ENCODE results near the gene GFRA1. TPM values are rescaled to one million over a fixed set of nuclear protein-coding genes. Genes with fewer than 3 reads are reported as not detected.

GFRA1 gene
- total RNA-seq, 2 donors from 2014 or later = 1.6 to 3.1 TPM

DNA sequence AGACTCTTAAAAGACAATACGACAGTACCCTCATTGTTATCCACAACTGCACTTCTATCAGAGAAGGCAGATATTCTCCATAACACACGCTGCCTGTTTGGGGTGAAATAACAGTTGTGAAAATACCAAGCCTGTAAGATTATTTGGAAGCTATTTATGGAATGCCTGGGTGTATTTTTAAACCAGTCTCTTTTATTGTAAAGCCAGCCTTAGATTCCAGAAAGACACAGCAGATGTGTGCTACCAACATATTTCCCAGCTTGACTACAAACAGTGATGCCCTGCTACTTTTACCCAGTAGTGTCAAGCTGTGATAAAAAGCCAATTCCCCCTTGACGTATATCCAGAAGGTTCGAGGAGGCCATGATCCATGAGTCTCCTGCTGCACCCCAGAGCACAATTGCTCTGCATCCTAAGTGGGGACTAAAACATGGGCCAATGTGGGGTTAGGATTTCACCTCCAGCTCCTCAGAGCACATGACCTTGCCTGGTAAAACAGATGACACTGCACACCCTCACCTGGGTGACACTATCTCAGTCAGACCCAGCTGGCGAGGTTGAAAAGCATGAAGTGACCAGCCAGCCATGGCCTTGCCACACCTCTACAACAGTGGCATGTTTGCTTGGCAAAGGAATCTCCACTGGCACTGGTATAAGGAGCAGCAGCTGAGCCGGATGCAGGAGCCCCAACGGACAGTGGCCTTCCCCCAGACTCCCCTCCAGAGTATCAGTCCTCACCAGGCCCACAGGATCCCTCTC, 62.2 kb downstream of the GFRA1 start:
- WGBS, 2 experiments (ENCODE audit: insufficient coverage in 1 of 2, insufficient read length in 1 of 2) = 90 to 95% methylated on average over 4 to 7 of the region's 7 CpGs
- H3K27ac Mint-ChIP-seq = no peak overlapping the region
- no peaks in the 10 kb centered on the region for H3K4me1 ChIP-seq (ENCODE audit: control insufficient read depth, insufficient read depth, low read length)
- no peaks in the 10 kb centered on the region for H3K4me1 Mint-ChIP-seq
- no peak overlapping the region for H3K4me3 Mint-ChIP-seq
- H3K9ac ChIP-seq (ENCODE audit: extremely low read depth, low read length, poor library complexity, severe bottlenecking) = no peak overlapping the region
- no peaks in the 10 kb centered on the region for H3K27me3 ChIP-seq (ENCODE audit: control insufficient read depth, insufficient read depth, low read length, poor library complexity, severe bottlenecking)
- no peaks in the 10 kb centered on the region for H3K36me3 Mint-ChIP-seq (ENCODE audit: low read depth)
- no peaks in the 10 kb centered on the region for H3K9me3 ChIP-seq (ENCODE audit: control insufficient read depth, low read length)
- no peak for TF ChIP-seq CTCF (conservative IDR thresholded peaks at IDR 0.05)
- H3K27ac ChIP-seq (ENCODE audit: low read depth, low read length) = no peak overlapping the region
- H3K9me3 Mint-ChIP-seq = no peaks in the 10 kb centered on the region
- no peaks in the 10 kb centered on the region for H3K36me3 ChIP-seq (ENCODE audit: control insufficient read depth, insufficient read depth, low read length)
- DNase-seq = no peak
- no peak overlapping the region for H3K4me3 ChIP-seq (ENCODE audit: low read length)
- H3K27me3 Mint-ChIP-seq (ENCODE audit: insufficient read depth) = no peaks in the 10 kb centered on the region

GRCh38 chr10:116209781-116210180, 63.2 kb downstream of the GFRA1 start:
- no peak overlapping the region for H3K27ac ChIP-seq (ENCODE audit: low read depth, low read length)
- no peaks in the 10 kb centered on the region for H3K27me3 Mint-ChIP-seq (ENCODE audit: insufficient read depth)
- WGBS, 2 experiments (ENCODE audit: insufficient coverage in 1 of 2, insufficient read length in 1 of 2) = 92 to 93% methylated on average over 10 of the region's 10 CpGs
- no peak for TF ChIP-seq CTCF (conservative IDR thresholded peaks at IDR 0.05)
- no peaks in the 10 kb centered on the region for H3K4me1 ChIP-seq (ENCODE audit: control insufficient read depth, insufficient read depth, low read length)
- H3K4me3 ChIP-seq (ENCODE audit: low read length) = no peak overlapping the region
- H3K4me3 Mint-ChIP-seq = no peak overlapping the region
- H3K9me3 Mint-ChIP-seq = no peaks in the 10 kb centered on the region
- no peak for DNase-seq
- no peaks in the 10 kb centered on the region for H3K36me3 ChIP-seq (ENCODE audit: control insufficient read depth, insufficient read depth, low read length)
- no peak overlapping the region for H3K27ac Mint-ChIP-seq
- no peaks in the 10 kb centered on the region for H3K27me3 ChIP-seq (ENCODE audit: control insufficient read depth, insufficient read depth, low read length, poor library complexity, severe bottlenecking)
- H3K4me1 Mint-ChIP-seq = no peaks in the 10 kb centered on the region
- no peaks in the 10 kb centered on the region for H3K9me3 ChIP-seq (ENCODE audit: control insufficient read depth, low read length)
- H3K9ac ChIP-seq (ENCODE audit: extremely low read depth, low read length, poor library complexity, severe bottlenecking) = no peak overlapping the region
- no peaks in the 10 kb centered on the region for H3K36me3 Mint-ChIP-seq (ENCODE audit: low read depth)

DNA sequence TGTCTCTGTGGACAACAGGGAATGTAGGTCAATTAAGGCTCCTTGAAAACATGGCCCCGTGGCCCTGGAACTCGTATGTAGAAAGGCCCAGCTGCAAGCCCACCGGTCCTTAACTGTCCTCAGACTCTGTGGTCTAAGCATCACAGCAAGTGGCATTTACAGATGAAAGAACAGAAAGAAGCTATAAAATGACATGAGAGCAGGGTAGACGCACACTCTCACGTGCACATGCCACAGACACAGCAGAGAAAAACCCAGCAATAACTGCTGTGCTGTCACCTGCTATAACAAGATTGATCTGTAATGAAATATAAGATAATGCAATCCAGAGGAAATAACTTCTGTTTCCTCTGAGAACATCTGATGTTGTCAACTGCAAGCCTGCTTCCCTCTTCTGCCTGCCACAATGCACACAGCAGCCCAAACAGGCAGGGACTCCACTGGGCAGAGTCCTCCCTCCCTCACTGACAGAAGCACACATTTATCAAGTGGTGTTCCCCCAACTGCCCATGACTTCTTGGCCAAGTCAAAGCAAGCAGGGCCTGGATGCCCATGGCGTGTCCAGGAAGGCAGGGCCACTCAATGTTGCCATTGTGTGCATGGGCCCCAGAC, 63.9 kb downstream of the GFRA1 start:
- Histone ChIP-seq H3K9ac (ENCODE audit: extremely low read depth, low read length, poor library complexity, severe bottlenecking) (no peak overlapping the region), H3K4me1 (ENCODE audit: control insufficient read depth, insufficient read depth, low read length) (no peaks in the 10 kb centered on the region), H3K36me3 (ENCODE audit: control insufficient read depth, insufficient read depth, low read length) (no peaks in the 10 kb centered on the region), H3K27me3 (ENCODE audit: control insufficient read depth, insufficient read depth, low read length, poor library complexity, severe bottlenecking) (no peaks in the 10 kb centered on the region), H3K9me3 (ENCODE audit: control insufficient read depth, low read length) (no peaks in the 10 kb centered on the region), H3K27ac (ENCODE audit: low read depth, low read length) (no peak overlapping the region), H3K4me3 (ENCODE audit: low read length) (no peak overlapping the region)
- Mint-ChIP-seq H3K27me3 (ENCODE audit: insufficient read depth) (no peaks in the 10 kb centered on the region), H3K27ac (no peak overlapping the region), H3K4me1 (no peaks in the 10 kb centered on the region), H3K9me3 (no peaks in the 10 kb centered on the region), H3K36me3 (ENCODE audit: low read depth) (no peaks in the 10 kb centered on the region), H3K4me3 (no peak overlapping the region)
- no peak for TF ChIP-seq CTCF (conservative IDR thresholded peaks at IDR 0.05)
- DNase-seq = no peak
- 82 to 87% methylated on average over 3 to 6 of the region's 6 CpGs for WGBS, 2 experiments (ENCODE audit: insufficient coverage in 1 of 2, insufficient read length in 1 of 2)
